ENCODE measurements around the gene POMT2.

DNA sequence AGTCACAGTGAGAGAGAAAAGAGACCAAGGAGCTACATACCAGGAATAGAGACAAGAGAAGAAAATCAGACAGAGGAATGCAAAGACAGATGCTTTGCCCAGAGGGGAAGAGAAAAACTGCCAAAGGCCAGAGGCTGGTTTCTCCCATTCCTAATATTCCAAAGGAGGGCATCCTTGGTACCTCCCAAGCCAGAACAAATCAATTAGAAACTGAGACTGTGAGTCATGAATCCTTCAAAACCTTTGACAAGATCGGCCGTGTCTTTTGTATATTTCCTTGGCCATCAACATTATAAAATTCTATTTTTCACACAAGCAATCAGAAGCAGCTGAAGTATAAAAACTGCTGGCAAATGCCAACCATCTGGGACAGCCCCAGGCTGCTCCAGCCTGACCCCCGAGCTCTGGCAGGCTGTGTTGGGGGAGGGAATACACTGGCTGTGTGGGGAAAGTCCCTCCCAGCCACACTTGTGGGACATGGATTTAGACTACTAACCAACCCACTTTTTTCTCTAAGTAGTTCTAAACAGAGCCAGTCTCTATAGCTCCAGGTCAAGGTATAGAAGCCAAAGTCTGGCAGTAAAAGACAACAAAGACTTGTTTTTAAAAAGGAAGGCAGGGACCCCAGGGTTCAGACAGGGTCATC is 13.7 kb downstream of the POMT2 start:
- TF ChIP-seq CTCF (IDR thresholded peaks at IDR 0.05) (no peak), EP300 (IDR thresholded peaks at IDR 0.05) (no peak), POLR2A (IDR thresholded peaks at IDR 0.05) (no peak)
